H1 (cell line): Measurements from ENCODE around the gene MRM3. TPM values are rescaled to one million over a fixed set of nuclear protein-coding genes. Genes with fewer than 3 reads are reported as not detected.
"Not testable (repeated sequence)": the region's sequence is repeated elsewhere in the genome, so short reads cannot be mapped to it uniquely, and the experiment has no call there.

Source experiments
- CTCF ChIA-PET: fragments of 300-600 bp; sonication (Branson Sonifier 250); formaldehyde crosslinking; loops from one replicate; lab custom pipeline; 2021; ENCODE audit not compliant: partially characterized antibody; lab: Charles Lee
- POLR2A ChIA-PET: fragments of 300-600 bp; sonication (Branson Sonifier 250); formaldehyde crosslinking; loops from one replicate; lab custom pipeline; 2021; ENCODE audit warnings: inconsistent platforms; ENCODE audit not compliant: partially characterized antibody; lab: Charles Lee
- DNase-seq, 2 experiments: peaks; one replicate each; pipeline versions ENCODE4 v3.0.0 to v3.0.0-alpha.2; 2010 to 2022; ENCODE audit warnings: low spot score in 2 of 2, low read depth in 1 of 2, mixed read lengths in 1 of 2
- FAIRE-seq: peaks from 2 replicates; lab custom pipeline; 2011; peaks lifted over from hg19 to GRCh38; lab: Jason Lieb, UNC
- H2AFZ ChIP-seq: 2 replicates; pipeline ENCODE4 v1.8.1; 2012; ENCODE audit warnings: low read length, inconsistent platforms
- H2AK5ac ChIP-seq: 2 replicates; pipeline ENCODE4 v1.6.1; 2013; ENCODE audit warnings: low read depth, low read length
- H2BK120ac ChIP-seq: replicated peaks from 2 replicates; pipeline ENCODE3; 2013; ENCODE audit warnings: low read depth, low read length, inconsistent platforms
- H2BK12ac ChIP-seq: 2 replicates; pipeline ENCODE4 v1.6.1; 2013; ENCODE audit warnings: low read depth, low read length
- H2BK15ac ChIP-seq: 2 replicates; pipeline ENCODE4 v1.6.1; 2013; ENCODE audit warnings: low read length
- H2BK20ac ChIP-seq: 2 replicates; pipeline ENCODE4 v1.6.1; 2013; ENCODE audit warnings: low read length
- H2BK5ac ChIP-seq: 2 replicates; pipeline ENCODE4 v1.6.1; 2013; ENCODE audit warnings: low read depth, low read length
- H3K14ac ChIP-seq: 2 replicates; pipeline ENCODE4 v1.6.1; 2013; ENCODE audit warnings: inconsistent platforms; ENCODE audit not compliant: insufficient read length
- H3K18ac ChIP-seq: 2 replicates; pipeline ENCODE4 v1.6.1; 2013; ENCODE audit warnings: low read length; ENCODE audit errors: extremely low read depth
- H3K23ac ChIP-seq: 2 replicates; pipeline ENCODE4 v1.6.1; 2013; ENCODE audit warnings: inconsistent platforms; ENCODE audit not compliant: insufficient read length
- H3K23me2 ChIP-seq: 2 replicates; pipeline ENCODE4 v1.6.1; 2013; ENCODE audit warnings: low read depth, low read length
- H3K27ac ChIP-seq: 2 replicates; pipeline ENCODE4 v1.6.1; 2011; ENCODE audit warnings: low read depth, low read length, inconsistent platforms
- H3K27me3 ChIP-seq, 4 experiments: replicated peaks in 1 of 4; 1 replicate in 1 of 4; 2 replicates in 3 of 4; pipeline versions ENCODE4 v1.6.1 to v1.8.1; 2011 to 2013; ENCODE audit warnings: low read length in 3 of 4, mild to moderate bottlenecking in 3 of 4, inconsistent platforms in 2 of 4, mixed read lengths in 2 of 4, moderate library complexity in 1 of 4; ENCODE audit not compliant: control insufficient read depth in 3 of 4, insufficient read depth in 3 of 4; ENCODE audit errors: extremely low read depth in 1 of 4
- H3K36me3 ChIP-seq, 4 experiments: 2 replicates each; pipeline versions ENCODE4 v1.6.1 to v1.8.1; 2011 to 2013; ENCODE audit warnings: mild to moderate bottlenecking in 4 of 4, low read length in 3 of 4, moderate library complexity in 2 of 4, control low read depth in 1 of 4, inconsistent platforms in 1 of 4; ENCODE audit not compliant: insufficient read depth in 4 of 4, control insufficient read depth in 2 of 4
- H3K4ac ChIP-seq: replicated peaks from 2 replicates; pipeline ENCODE3; 2013; ENCODE audit warnings: low read length, low read depth, mixed read lengths, inconsistent platforms; ENCODE audit not compliant: insufficient read length
- H3K4me1 ChIP-seq, 4 experiments: replicated peaks in 1 of 4; 1 replicate in 1 of 4; 2 replicates in 3 of 4; pipeline versions ENCODE4 v1.6.1 to v1.8.1; 2011 to 2013; ENCODE audit warnings: low read length in 3 of 4, inconsistent platforms in 2 of 4, mixed read lengths in 1 of 4; ENCODE audit not compliant: insufficient read depth in 4 of 4, control insufficient read depth in 3 of 4
- H3K4me2 ChIP-seq, 2 experiments: 2 replicates each; pipeline versions ENCODE4 v1.6.1 to v1.8.1; 2011 to 2013; ENCODE audit warnings: low read depth in 2 of 2, low read length in 2 of 2, control low read depth in 1 of 2, inconsistent platforms in 1 of 2, mild to moderate bottlenecking in 1 of 2; ENCODE audit not compliant: insufficient read depth in 1 of 2
- H3K4me3 ChIP-seq, 4 experiments: fragments of 200-600, 300-600 bp in 1 of 4; sonication (generic), shearing (Covaris generic), sonication (Bioruptor Twin) in 1 of 4; 2 replicates each; pipeline versions ENCODE4 v1.5.1 to v1.8.1; 2011 to 2016; ENCODE audit warnings: low read length in 4 of 4, low read depth in 3 of 4, control low read depth in 2 of 4, inconsistent platforms in 2 of 4, mild to moderate bottlenecking in 2 of 4, mixed read lengths in 1 of 4, moderate library complexity in 1 of 4; ENCODE audit not compliant: insufficient read depth in 2 of 4; ENCODE audit errors: extremely low read depth in 1 of 4
- H3K56ac ChIP-seq: replicated peaks from 2 replicates; pipeline ENCODE3; 2013; ENCODE audit warnings: low read depth, mild to moderate bottlenecking, mixed read lengths, low read length, inconsistent platforms; ENCODE audit not compliant: insufficient read length
- H3K79me1 ChIP-seq: 2 replicates; pipeline ENCODE4 v1.6.1; 2013; ENCODE audit warnings: low read depth, low read length, control low read depth
- H3K79me2 ChIP-seq, 2 experiments: 2 replicates each; pipeline versions ENCODE4 v1.6.1 to v1.8.1; 2012 to 2013; ENCODE audit warnings: low read length in 2 of 2, mild to moderate bottlenecking in 2 of 2, inconsistent platforms in 1 of 2; ENCODE audit not compliant: insufficient read depth in 2 of 2, control insufficient read depth in 1 of 2
- H3K9ac ChIP-seq, 4 experiments: replicated peaks in 1 of 4; 1 replicate in 1 of 4; 2 replicates in 3 of 4; pipeline versions ENCODE4 v1.6.1 to v1.8.1; 2011 to 2013; ENCODE audit warnings: low read depth in 3 of 4, low read length in 3 of 4, control low read depth in 2 of 4, mild to moderate bottlenecking in 2 of 4, moderate library complexity in 2 of 4, inconsistent platforms in 1 of 4; ENCODE audit errors: extremely low read depth in 1 of 4
- H3K9me3 ChIP-seq, 2 experiments: 2 replicates each; pipeline versions ENCODE4 v1.6.1 to v1.8.1; 2012 to 2013; ENCODE audit warnings: mild to moderate bottlenecking in 2 of 2, moderate library complexity in 2 of 2, control low read depth in 1 of 2, inconsistent platforms in 1 of 2, low read depth in 1 of 2, low read length in 1 of 2, mixed read lengths in 1 of 2; ENCODE audit not compliant: insufficient read depth in 2 of 2
- H4K20me1 ChIP-seq, 2 experiments: replicated peaks in 1 of 2; 2 replicates each; pipeline versions ENCODE3 to v1.8.1; 2011 to 2013; ENCODE audit warnings: inconsistent platforms in 2 of 2, low read length in 2 of 2, mild to moderate bottlenecking in 1 of 2; ENCODE audit not compliant: insufficient read depth in 2 of 2, control insufficient read depth in 1 of 2
- H4K5ac ChIP-seq: 2 replicates; pipeline ENCODE4 v1.6.1; 2013; ENCODE audit warnings: low read length, low read depth, mixed read lengths, inconsistent platforms; ENCODE audit not compliant: insufficient read length
- H4K8ac ChIP-seq: 2 replicates; pipeline ENCODE4 v1.8.0; 2013; ENCODE audit warnings: mild to moderate bottlenecking, moderate library complexity, low read length, inconsistent platforms; ENCODE audit not compliant: insufficient read depth; ENCODE audit errors: extremely low read depth
- H4K91ac ChIP-seq: replicated peaks from 2 replicates; pipeline ENCODE3; 2013; ENCODE audit warnings: low read length, mixed read lengths, inconsistent platforms; ENCODE audit not compliant: insufficient read length
- SP1 ChIP-seq: IDR thresholded peaks from 2 replicates; pipeline ENCODE4 v1.6.1; 2011; ENCODE audit warnings: low read depth, low read length
- TAF1 ChIP-seq: IDR thresholded peaks from 2 replicates; pipeline ENCODE4 v1.6.1; 2011; ENCODE audit warnings: mild to moderate bottlenecking, low read depth, low read length
- WGBS, 2 experiments: shearing (Covaris generic) in 1 of 2; methylation state at CpG; one replicate each; pipeline versions ENCODE4 v1.1.6 to v1.1.7; 2013 to 2015; ENCODE audit warnings: low lambda C conversion rate in 2 of 2, mixed read lengths in 2 of 2, inconsistent platforms in 1 of 2, low coverage in 1 of 2, missing lambda C conversion rate in 1 of 2; ENCODE audit not compliant: insufficient replicate concordance in 2 of 2, insufficient coverage in 1 of 2, insufficient read length in 1 of 2; ENCODE audit errors: extremely low coverage in 1 of 2, missing lambda C conversion rate in 1 of 2; 5-methylcytosine and 5-hydroxymethylcytosine counted together
- polyA plus RNA-seq, 7 experiments: library from polyadenylated mRNA; depleted of rRNA in 3 of 7; stranded (reverse) in 5 of 7; unstranded in 2 of 7; fragments of >200 nt in 5 of 7; fragments of 200-250 nt in 2 of 7; gene quantifications; 1 replicate in 5 of 7; 2 replicates in 1 of 7; 4 replicates in 1 of 7; pipeline versions ENCODE4 v1.2.1 to v1.2.3, GENCODE V29; 2011 to 2013; ENCODE audit warnings: missing spikeins in 2 of 7, mixed read lengths in 2 of 7
- total RNA-seq: library from RNA; stranded (reverse); fragmentation: NEBNext Ultra II Directional; extraction: Animal tissue kit (Norgen Biotek cat#: 25700); gene quantifications from 2 replicates; pipeline ENCODE4 v1.2.1, GENCODE V29; 2021
- TF ChIP-seq, protein P1 (sequence below): IDR thresholded peaks from 2 replicates; pipeline ENCODE4 v1.6.1; 2012; ENCODE audit warnings: inconsistent platforms

Gene MRM3
- total and polyA plus RNA-seq, 2 of the 8 experiments (the other 6 are each of a cell fraction or from before 2014, with no cell fraction given): 10.1 to 20.8 TPM

DNA sequence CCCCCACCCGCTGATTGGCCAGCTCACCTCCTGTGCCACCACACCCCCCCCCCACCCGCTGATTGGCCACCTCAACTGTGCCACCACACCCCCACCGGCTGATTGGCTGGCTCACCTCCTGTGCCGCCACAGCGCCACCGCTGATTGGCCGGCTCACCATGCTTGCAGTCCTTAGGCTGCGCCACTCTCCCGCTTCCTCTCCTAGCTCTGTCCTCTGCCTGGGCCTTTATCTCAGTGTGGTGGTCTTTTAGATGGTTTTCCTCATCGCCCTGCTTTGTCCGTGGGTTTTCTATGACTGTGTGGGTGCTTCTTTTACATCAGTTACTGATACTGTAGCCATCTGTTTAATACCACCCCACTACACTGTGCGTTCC is 8.7 kb downstream of the MRM3 start:
- H3K4me3 ChIP-seq: peak overlapping the region in 3 of 4 experiments; percentile 7 to 51 (median 15); a peak in 4 of 8 replicates
- H4K8ac ChIP-seq: peak overlapping the region; percentile 54; the same call in 1 of the 2 replicates
- not testable (repeated sequence) for H3K23ac ChIP-seq, H3K4ac ChIP-seq, H2BK120ac ChIP-seq, H4K91ac ChIP-seq, H2AFZ ChIP-seq, H3K79me1 ChIP-seq, H3K56ac ChIP-seq, H2BK12ac ChIP-seq, H3K18ac ChIP-seq, H4K20me1 ChIP-seq, H2BK20ac ChIP-seq, H2BK15ac ChIP-seq, H3K9me3 ChIP-seq, H3K79me2 ChIP-seq, FAIRE-seq, H4K5ac ChIP-seq, H3K27me3 ChIP-seq, H2AK5ac ChIP-seq, H3K23me2 ChIP-seq, H3K14ac ChIP-seq
- peak overlapping the region; percentile 39 to 67 for H3K4me2 ChIP-seq
- H3K9ac ChIP-seq: peak overlapping the region in 3 of 4 experiments; percentile 40 to 88 (median 44); a peak in 6 of 7 replicates
- TF ChIP-seq SP1 (peak; percentile 57; the same call in 1 of the 2 replicates), TAF1 (0 out of 2 replicates have a peak, but pooled peaks have one; percentile 49)
- TF ChIP-seq, protein P1, sequence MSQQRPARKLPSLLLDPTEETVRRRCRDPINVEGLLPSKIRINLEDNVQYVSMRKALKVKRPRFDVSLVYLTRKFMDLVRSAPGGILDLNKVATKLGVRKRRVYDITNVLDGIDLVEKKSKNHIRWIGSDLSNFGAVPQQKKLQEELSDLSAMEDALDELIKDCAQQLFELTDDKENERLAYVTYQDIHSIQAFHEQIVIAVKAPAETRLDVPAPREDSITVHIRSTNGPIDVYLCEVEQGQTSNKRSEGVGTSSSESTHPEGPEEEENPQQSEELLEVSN: peak; percentile 52; the same call in 1 of the 2 replicates
- ChIA-PET POLR2A (interaction anchor here (0.7 to 4.1 kb wide), 10 partner anchors 9 to 206 kb away, joined by 3 to 21 read pairs (median 6); partner anchors contain the start of genes GLOD4, MRM3 and TIMM22), CTCF (interaction anchor here (0.7 to 17.5 kb wide), 5 partner anchors 10 to 208 kb away, joined by 3 to 258 read pairs (median 5); partner anchors contain the start of genes NXN and TIMM22)
- H3K36me3 ChIP-seq: peaks cover 4 to 21% (median 13%) of the 10 kb centered on the region in 4 experiments; a peak in 7 of 8 replicates
- 34% methylated on average over 9 of the region's 12 CpGs; no CpG with 5 or more reads in 1 of the 2 experiments for WGBS, 2 experiments
- peak in 1 of 2 experiments; percentile 54 for DNase-seq
- peaks cover 0 to 13% (median 3%) of the 10 kb centered on the region in 4 experiments; a peak in 6 of 7 replicates for H3K4me1 ChIP-seq
- H3K27ac ChIP-seq: peak overlapping the region; percentile 61
- peak overlapping the region; percentile 18; the same call in 1 of the 2 replicates for H2BK5ac ChIP-seq
